Activated CD4-positive, alpha-beta memory T cell treated with anti-CD3 and anti-CD28 coated beads for 36 hours (primary cell): ENCODE results near the gene ATP2C2. TPM values are rescaled to one million over a fixed set of nuclear protein-coding genes. Genes with fewer than 3 reads are reported as not detected.
"Not testable (repeated sequence)": the region's sequence is repeated elsewhere in the genome, so short reads cannot be mapped to it uniquely, and the experiment has no call there.

Source experiments
- CTCF ChIA-PET: fragments of 350-600 bp; sonication (Branson Sonifier 250); formaldehyde crosslinking; loops from one replicate; lab custom pipeline; 2021; ENCODE audit warnings: antibody characterized with exemption, inconsistent platforms; lab: Charles Lee
- POLR2A ChIA-PET: fragments of 350-600 bp; sonication (Branson Sonifier 250); formaldehyde crosslinking; loops from one replicate; lab custom pipeline; 2021; ENCODE audit warnings: antibody characterized with exemption; lab: Charles Lee
- DNase-seq: peaks from one replicate; pipeline ENCODE4 v3.0.0-alpha.2; 2020
- H3K27ac Mint-ChIP-seq: one replicate; pipeline ENCODE4 v1.8.0; 2021; ENCODE audit warnings: mixed read lengths
- H3K27me3 Mint-ChIP-seq: one replicate; pipeline ENCODE4 v1.8.0; 2021; ENCODE audit warnings: mixed read lengths
- H3K36me3 Mint-ChIP-seq: one replicate; pipeline ENCODE4 v1.8.0; 2021; ENCODE audit warnings: mixed read lengths
- H3K4me1 Mint-ChIP-seq: one replicate; pipeline ENCODE4 v1.8.0; 2021; ENCODE audit warnings: low read depth, mixed read lengths
- H3K4me3 Mint-ChIP-seq: one replicate; pipeline ENCODE4 v1.8.0; 2021; ENCODE audit warnings: mild to moderate bottlenecking, mixed read lengths
- H3K9me3 Mint-ChIP-seq: one replicate; pipeline ENCODE4 v1.8.0; 2021; ENCODE audit warnings: mixed read lengths
- intact Hi-C: fragments of 100-400 bp; cut with micrococcal nuclease; formaldehyde crosslinking; loops from one replicate; pipeline ENCODE4 v1.15.1; 2023
- total RNA-seq, 2 experiments: library from RNA; stranded (reverse); gene quantifications; one replicate each; pipeline ENCODE4 v1.2.3, GENCODE V29; 2021

ATP2C2 gene
- total RNA-seq, 2 experiments from 2014 or later: not detected

DNA sequence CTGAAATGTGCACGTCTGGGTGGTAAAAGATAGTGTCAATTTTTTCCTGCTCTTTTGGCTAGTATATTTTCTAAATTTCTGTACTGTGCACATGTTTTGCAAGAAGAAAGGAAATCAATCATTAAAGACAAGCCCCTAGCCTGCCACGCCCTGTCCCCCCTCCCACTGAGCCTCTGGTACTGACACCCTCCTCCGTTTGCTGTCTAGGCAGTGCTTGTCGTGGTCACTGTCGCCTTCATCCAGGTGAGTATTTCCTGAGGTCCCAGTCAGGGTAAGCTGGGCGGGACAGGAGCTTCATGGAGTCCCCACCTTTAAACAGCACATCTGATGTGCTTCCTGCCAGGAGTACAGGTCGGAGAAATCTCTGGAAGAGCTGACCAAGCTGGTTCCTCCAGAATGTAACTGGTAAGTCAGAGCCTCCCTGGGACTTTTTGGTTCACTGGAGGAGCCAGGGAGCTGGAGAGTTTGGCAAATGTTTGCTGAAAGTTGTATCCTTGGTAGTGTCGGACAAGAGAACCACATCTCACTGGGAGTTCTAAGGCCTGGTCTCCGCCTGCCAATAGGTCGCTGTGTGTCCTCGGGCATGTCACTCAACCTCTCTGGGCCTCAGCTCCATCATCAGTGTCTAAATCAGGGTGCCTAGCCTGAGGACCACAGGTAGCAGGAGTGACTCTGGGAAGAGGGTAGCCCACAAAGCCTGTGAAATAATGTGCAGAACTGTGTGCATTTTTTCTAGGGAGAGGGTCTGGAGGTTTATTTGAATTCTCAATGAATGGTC is 42.2 kb downstream of the ATP2C2 start:
- POLR2A ChIA-PET: no interaction called here
- CTCF ChIA-PET: no interaction called here
- intact Hi-C loops: no loop called here

GRCh38 chr16:84411768-84412167 is 43.4 kb downstream of the ATP2C2 start:
- H3K36me3 Mint-ChIP-seq: no peaks in the 10 kb centered on the region
- ChIA-PET CTCF (no interaction called here), POLR2A (no interaction called here)
- H3K27ac Mint-ChIP-seq: no peak overlapping the region
- no peaks in the 10 kb centered on the region for H3K9me3 Mint-ChIP-seq
- H3K4me1 Mint-ChIP-seq: no peaks in the 10 kb centered on the region
- H3K27me3 Mint-ChIP-seq: peaks cover 16% of the 10 kb centered on the region
- no peak for DNase-seq
- H3K4me3 Mint-ChIP-seq: no peak overlapping the region
- intact Hi-C loops: no loop called here

More for the DNA sequence above, 42.2 kb downstream of the ATP2C2 start:
- Mint-ChIP-seq H3K27me3 (peaks cover 20% of the 10 kb centered on the region), H3K36me3 (no peaks in the 10 kb centered on the region), H3K27ac (no peak overlapping the region), H3K4me1 (no peaks in the 10 kb centered on the region), H3K9me3 (no peaks in the 10 kb centered on the region), H3K4me3 (no peak overlapping the region)
- no peak for DNase-seq

GRCh38 chr16:84412262-84412661 is 43.9 kb downstream of the ATP2C2 start:
- ChIA-PET CTCF (no interaction called here), POLR2A (no interaction called here)
- Mint-ChIP-seq H3K27ac (no peak overlapping the region), H3K4me3 (no peak overlapping the region), H3K27me3 (peaks cover 12% of the 10 kb centered on the region), H3K4me1 (no peaks in the 10 kb centered on the region), H3K9me3 (no peaks in the 10 kb centered on the region), H3K36me3 (no peaks in the 10 kb centered on the region)
- DNase-seq: no peak
- intact Hi-C loops: no loop called here

DNA sequence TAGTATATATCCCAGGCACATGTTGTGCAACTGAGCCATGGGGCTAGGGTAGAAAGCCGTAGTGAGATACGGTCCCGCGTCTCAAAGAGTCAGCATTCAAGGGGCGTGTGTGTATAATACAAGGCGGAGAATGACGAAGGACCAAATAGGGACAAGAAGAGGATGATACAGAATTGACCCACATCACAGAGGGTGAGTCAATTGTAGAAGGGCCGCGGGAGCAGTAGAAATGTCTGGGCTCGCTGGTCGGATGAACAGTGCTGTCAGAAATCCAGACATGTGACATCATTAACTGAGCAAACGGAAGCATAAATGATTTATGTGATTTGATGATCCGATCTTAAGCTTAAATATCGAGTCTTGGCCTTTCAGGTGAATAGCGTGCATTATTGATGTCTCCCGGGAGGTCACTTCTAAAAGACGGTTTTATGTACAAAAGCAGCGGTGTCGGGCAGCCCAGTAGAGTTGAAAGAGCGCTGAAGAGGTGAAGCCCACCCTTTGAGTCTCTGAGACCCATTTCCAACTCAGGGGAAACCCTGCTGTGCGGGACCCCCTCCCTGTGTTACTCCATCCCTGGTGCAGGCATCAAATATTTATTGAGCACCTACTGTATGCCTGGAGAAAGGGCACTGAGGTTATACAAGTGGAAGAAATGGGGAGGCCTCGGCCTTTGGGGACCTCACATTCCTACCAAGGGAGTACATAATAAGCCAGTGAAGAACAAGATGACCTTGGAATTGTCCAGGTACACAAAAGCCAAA is 45.1 kb downstream of the ATP2C2 start:
- CTCF ChIA-PET: no interaction called here
- Mint-ChIP-seq H3K4me1 (no peaks in the 10 kb centered on the region), H3K27me3 (peaks cover 7% of the 10 kb centered on the region), H3K36me3 (no peaks in the 10 kb centered on the region), H3K27ac (no peak overlapping the region), H3K9me3 (no peaks in the 10 kb centered on the region), H3K4me3 (no peak overlapping the region)
- no peak for DNase-seq
- intact Hi-C loops: no loop called here
- POLR2A ChIA-PET: no interaction called here

- Mint-ChIP-seq H3K27me3 (peaks cover 3% of the 10 kb centered on the region), H3K27ac (no peak overlapping the region), H3K4me3 (no peak overlapping the region), H3K9me3 (no peaks in the 10 kb centered on the region), H3K4me1 (no peaks in the 10 kb centered on the region), H3K36me3 (no peaks in the 10 kb centered on the region)
- intact Hi-C loops: no loop called here
- no peak for DNase-seq
- POLR2A ChIA-PET: no interaction called here
- CTCF ChIA-PET: no interaction called here
Measured at GRCh38 chr16:84414789-84415326, 46.5 kb downstream of the ATP2C2 start.

GRCh38 chr16:84416407-84417321 is 48.3 kb downstream of the ATP2C2 start:
- POLR2A ChIA-PET: no interaction called here
- peaks cover 3% of the 10 kb centered on the region for H3K27me3 Mint-ChIP-seq
- CTCF ChIA-PET: no interaction called here
- H3K4me1 Mint-ChIP-seq: peaks cover 2% of the 10 kb centered on the region
- H3K36me3 Mint-ChIP-seq: no peaks in the 10 kb centered on the region
- no peak overlapping the region for H3K4me3 Mint-ChIP-seq
- H3K9me3 Mint-ChIP-seq: no peaks in the 10 kb centered on the region
- no peak for DNase-seq
- intact Hi-C loops: no loop called here
- no peak overlapping the region for H3K27ac Mint-ChIP-seq

- no peak for DNase-seq
- CTCF ChIA-PET: interaction anchor here (0.6 kb wide), 1 partner anchor 30 kb away, joined by 3 read pairs; no protein-coding TSS in a partner anchor
- no peaks in the 10 kb centered on the region for H3K9me3 Mint-ChIP-seq
- peaks cover 3% of the 10 kb centered on the region for H3K4me1 Mint-ChIP-seq
- intact Hi-C loops: no loop called here
- H3K27ac Mint-ChIP-seq: no peak overlapping the region
- peaks cover 3% of the 10 kb centered on the region for H3K27me3 Mint-ChIP-seq
- POLR2A ChIA-PET: no interaction called here
- no peak overlapping the region for H3K4me3 Mint-ChIP-seq
- H3K36me3 Mint-ChIP-seq: no peaks in the 10 kb centered on the region
Measured at GRCh38 chr16:84418056-84418849, 49.9 kb downstream of the ATP2C2 start.

- DNase-seq: no peak
- Mint-ChIP-seq H3K4me3 (no peak overlapping the region), H3K4me1 (peaks cover 3% of the 10 kb centered on the region), H3K27me3 (no peaks in the 10 kb centered on the region), H3K27ac (no peak overlapping the region), H3K36me3 (no peaks in the 10 kb centered on the region), H3K9me3 (peaks cover 6% of the 10 kb centered on the region)
- ChIA-PET POLR2A (no interaction called here), CTCF (no interaction called here)
- intact Hi-C loops: no loop called here
Measured at GRCh38 chr16:84419730-84420129, 51.4 kb downstream of the ATP2C2 start.

DNA sequence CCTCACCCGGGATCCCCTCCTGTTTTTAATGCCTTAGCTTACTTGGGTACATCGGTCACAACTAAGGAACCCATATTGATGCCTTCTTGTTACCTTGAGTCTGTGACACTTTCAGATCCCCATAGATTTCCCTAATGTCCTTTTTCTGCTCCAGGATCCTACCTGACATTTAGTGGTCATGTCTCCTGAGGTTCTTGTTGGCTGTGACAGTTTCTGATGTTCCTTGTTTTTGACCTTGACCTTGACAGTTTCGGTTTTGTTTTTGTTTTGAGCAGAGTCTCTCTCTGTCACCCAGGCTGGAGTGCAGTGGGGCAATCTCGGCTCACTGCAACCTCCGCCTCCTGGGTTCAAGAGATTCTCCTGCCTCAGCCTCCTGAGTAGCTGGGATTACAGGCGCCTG is 52.2 kb downstream of the ATP2C2 start:
- POLR2A ChIA-PET, H3K4me1 Mint-ChIP-seq, H3K9me3 Mint-ChIP-seq, H3K4me3 Mint-ChIP-seq, intact Hi-C loops, H3K27me3 Mint-ChIP-seq, H3K27ac Mint-ChIP-seq, DNase-seq, CTCF ChIA-PET, H3K36me3 Mint-ChIP-seq: not testable (repeated sequence)

DNA sequence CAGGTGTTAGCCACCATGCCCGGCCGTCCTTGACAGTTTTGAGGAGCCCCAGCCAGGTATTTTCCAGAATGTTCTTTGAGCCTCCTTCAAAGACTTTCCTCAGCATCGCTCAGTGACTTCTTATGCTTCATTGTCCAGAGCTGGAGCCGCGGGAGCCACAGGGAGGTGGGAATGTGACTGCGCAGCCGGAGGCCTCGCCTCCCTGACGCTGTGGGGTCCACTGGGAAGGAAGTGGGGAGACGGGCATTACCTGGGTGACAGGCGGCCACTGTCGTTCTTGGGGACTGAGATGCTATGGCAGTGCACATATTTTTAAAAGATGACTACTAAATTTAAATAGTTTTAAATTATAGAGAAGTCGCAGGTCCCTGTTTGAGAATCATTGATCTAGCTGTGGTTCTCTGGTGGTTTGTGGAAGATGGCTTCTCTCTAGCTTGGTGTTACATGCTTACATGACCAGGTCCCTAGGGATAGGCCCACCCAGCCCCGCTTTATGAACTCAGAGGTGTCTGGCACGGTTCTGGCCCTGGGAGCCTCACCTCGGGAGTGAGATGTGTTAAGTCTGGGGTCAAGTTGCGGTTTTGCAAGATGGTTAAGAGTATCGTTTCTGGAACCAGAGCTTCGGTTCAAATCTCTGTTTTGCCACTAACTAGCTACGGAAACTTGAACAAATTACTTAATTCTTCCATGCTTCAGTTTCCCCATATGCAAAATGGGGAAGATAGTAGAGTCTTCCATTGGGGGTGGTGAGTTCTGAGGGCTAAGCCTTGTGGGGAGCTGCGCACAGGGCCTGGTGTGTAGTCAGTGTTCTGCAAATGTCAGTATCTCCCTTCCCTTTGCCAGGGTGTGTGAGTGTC is 53.0 kb downstream of the ATP2C2 start:
- no peak overlapping the region for H3K4me3 Mint-ChIP-seq
- no peak overlapping the region for H3K27ac Mint-ChIP-seq
- H3K9me3 Mint-ChIP-seq: peaks cover 6% of the 10 kb centered on the region
- intact Hi-C loops: no loop called here
- CTCF ChIA-PET: no interaction called here
- peaks cover 3% of the 10 kb centered on the region for H3K4me1 Mint-ChIP-seq
- H3K27me3 Mint-ChIP-seq: peaks cover 3% of the 10 kb centered on the region
- POLR2A ChIA-PET: no interaction called here
- no peak for DNase-seq
- no peaks in the 10 kb centered on the region for H3K36me3 Mint-ChIP-seq

DNA sequence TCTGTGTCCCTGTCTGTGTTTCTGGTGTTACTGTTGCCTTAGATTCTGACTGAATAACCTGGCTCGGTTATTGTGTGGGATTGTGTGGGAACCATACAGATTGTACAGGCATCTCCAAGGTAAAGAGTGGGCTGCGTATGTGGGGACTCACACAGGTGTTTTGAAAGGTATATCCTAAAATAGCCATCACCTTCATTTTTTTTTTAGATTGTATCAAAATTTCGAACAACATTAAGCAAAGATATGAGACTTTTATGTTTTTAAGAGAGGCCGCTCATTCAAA is 53.5 kb downstream of the ATP2C2 start:
- intact Hi-C loops: no loop called here
- CTCF ChIA-PET: no interaction called here
- H3K27ac Mint-ChIP-seq: no peak overlapping the region

More for the DNA sequence above, 53.5 kb downstream of the ATP2C2 start:
- H3K4me1 Mint-ChIP-seq: peaks cover 3% of the 10 kb centered on the region
- no peaks in the 10 kb centered on the region for H3K36me3 Mint-ChIP-seq
- DNase-seq: no peak
- peaks cover 3% of the 10 kb centered on the region for H3K27me3 Mint-ChIP-seq
- POLR2A ChIA-PET: no interaction called here
- H3K4me3 Mint-ChIP-seq: no peak overlapping the region
- peaks cover 6% of the 10 kb centered on the region for H3K9me3 Mint-ChIP-seq
